Cardiac fibroblast (primary cell): ENCODE measurements around the gene CTNNA1.

Experiments used
- DNase-seq, 2 donors: peaks; one replicate each; pipeline versions ENCODE4 v3.0.0 to v3.0.0-alpha.2; 2010; ENCODE audit warnings: low read depth in 2 of 2
- H3K4me3 ChIP-seq, 2 donors: replicated peaks in 1 of 2; 1 replicate in 1 of 2; 2 replicates in 1 of 2; pipeline ENCODE4 v1.5.1; 2011; ENCODE audit warnings: low read depth in 2 of 2, low read length in 2 of 2, mild to moderate bottlenecking in 2 of 2, moderate library complexity in 1 of 2
- TF ChIP-seq, protein P1 (sequence below): IDR thresholded peaks from one replicate; pipeline ENCODE4 v1.5.1; 2011; ENCODE audit warnings: low read depth, mild to moderate bottlenecking, low read length, inconsistent platforms

Gene CTNNA1

DNA sequence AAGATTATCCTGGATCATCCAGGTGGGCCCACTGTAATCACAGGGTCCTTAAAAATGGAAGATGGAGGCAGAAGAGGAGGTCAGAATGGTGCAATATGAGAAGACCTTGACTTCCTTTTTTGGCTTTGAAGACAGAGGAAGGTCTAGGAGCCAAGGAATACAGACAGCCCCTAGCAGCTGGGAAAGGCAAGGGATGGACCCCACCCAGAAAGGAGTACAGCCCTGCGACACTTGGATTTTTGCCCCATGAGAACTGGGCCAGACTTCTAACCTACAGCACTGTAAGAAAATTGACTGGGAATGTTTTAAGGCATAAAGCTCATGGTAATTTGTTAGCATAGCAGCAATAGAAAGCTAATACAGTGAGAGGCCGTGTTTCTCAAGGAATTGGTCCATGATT is 188.8 kb downstream of the CTNNA1 start:
- TF ChIP-seq, protein P1, sequence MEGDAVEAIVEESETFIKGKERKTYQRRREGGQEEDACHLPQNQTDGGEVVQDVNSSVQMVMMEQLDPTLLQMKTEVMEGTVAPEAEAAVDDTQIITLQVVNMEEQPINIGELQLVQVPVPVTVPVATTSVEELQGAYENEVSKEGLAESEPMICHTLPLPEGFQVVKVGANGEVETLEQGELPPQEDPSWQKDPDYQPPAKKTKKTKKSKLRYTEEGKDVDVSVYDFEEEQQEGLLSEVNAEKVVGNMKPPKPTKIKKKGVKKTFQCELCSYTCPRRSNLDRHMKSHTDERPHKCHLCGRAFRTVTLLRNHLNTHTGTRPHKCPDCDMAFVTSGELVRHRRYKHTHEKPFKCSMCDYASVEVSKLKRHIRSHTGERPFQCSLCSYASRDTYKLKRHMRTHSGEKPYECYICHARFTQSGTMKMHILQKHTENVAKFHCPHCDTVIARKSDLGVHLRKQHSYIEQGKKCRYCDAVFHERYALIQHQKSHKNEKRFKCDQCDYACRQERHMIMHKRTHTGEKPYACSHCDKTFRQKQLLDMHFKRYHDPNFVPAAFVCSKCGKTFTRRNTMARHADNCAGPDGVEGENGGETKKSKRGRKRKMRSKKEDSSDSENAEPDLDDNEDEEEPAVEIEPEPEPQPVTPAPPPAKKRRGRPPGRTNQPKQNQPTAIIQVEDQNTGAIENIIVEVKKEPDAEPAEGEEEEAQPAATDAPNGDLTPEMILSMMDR: no peak
- DNase-seq: no peak
- H3K4me3 ChIP-seq: no peak overlapping the region

DNA sequence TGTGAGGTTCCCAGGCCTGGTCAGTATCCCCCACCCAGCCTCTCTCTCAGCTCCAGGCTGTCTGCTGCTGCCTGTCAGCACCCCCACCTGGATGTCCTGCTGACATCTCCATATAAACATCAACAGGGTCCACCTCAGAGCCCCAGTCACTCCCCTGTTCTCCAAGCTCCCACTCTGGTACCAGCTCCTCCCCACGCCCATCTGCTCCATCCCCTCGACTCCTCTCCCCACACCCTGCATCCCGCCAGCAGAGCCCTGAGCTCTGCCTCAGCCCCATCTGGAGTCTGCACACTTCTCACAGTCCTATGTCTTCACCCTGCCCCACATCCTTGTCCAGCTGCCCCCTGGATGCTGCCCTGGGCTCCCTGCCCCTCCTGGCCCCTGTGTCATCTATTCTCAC is 189.6 kb downstream of the CTNNA1 start:
- TF ChIP-seq, protein P1: no peak
- no peak for DNase-seq
- no peak overlapping the region for H3K4me3 ChIP-seq

DNA sequence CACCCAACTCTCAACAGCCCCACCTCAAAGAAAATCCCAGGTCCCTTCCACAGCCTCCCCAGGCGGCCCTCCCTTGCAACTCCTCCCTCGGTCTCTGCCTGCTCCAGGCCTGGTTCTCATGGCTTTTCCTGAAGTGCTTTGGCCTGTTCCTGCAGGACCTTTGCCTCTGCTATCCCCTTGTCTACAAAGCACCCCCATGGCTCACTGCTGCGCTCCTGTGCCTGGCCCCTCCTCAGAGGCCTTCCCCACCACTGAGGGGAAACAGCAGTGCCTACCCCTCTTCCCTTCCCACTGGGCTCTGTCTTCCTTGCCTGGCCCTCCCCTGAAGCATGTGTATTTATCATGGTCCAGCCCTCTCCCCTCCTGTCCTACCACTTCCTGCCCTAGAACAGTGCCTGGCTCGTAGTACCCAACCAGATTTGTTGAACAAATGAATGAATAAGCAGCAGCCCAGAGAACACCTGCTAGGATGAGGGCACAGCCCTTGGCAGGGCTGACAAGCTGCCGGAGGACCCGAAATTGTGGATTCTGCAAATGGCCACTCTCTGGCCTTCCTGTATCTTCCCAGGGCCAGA is 190.5 kb downstream of the CTNNA1 start:
- H3K4me3 ChIP-seq: no peak overlapping the region
- DNase-seq: no peak
- TF ChIP-seq, protein P1: no peak

DNA sequence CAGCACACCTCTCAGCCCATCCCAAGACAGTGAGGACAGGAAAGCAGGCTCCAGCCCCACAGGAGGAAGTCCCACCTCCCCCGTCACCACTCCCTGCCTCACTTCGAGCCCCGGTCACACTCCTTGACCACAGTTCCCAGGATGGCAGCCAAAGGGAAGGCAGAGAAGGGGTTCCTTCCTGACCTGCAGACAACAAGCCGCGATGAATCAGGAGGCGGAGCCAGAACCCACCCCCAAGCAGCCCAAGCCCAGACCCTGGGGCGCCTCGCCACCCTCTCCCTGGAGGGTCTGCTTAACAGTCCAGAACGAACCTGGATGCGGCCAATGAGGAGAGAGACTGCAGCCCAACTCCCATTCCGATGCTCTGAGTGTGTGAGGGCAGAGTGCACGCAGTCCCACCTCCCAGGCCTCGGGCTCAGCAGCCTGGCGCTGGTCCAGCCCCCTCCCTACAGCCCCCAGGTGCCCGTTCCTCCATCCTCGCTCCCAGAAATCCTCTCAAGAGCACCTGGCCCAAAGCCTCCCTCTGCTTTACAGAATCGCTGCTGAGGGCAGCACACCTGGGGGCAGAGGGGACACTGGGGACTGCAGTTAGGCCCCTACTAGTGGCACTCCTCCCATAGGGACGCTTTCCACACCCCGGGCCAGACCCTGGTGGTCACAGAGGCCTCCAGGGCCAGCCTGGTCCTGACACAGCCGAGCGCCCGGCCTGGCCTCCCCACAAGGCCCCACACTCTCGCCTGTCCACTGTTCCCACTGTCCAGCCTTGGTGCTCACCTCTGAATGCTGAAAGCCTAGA is 191.5 kb downstream of the CTNNA1 start:
- DNase-seq: no peak
- TF ChIP-seq, protein P1: no peak
- no peak overlapping the region for H3K4me3 ChIP-seq

DNA sequence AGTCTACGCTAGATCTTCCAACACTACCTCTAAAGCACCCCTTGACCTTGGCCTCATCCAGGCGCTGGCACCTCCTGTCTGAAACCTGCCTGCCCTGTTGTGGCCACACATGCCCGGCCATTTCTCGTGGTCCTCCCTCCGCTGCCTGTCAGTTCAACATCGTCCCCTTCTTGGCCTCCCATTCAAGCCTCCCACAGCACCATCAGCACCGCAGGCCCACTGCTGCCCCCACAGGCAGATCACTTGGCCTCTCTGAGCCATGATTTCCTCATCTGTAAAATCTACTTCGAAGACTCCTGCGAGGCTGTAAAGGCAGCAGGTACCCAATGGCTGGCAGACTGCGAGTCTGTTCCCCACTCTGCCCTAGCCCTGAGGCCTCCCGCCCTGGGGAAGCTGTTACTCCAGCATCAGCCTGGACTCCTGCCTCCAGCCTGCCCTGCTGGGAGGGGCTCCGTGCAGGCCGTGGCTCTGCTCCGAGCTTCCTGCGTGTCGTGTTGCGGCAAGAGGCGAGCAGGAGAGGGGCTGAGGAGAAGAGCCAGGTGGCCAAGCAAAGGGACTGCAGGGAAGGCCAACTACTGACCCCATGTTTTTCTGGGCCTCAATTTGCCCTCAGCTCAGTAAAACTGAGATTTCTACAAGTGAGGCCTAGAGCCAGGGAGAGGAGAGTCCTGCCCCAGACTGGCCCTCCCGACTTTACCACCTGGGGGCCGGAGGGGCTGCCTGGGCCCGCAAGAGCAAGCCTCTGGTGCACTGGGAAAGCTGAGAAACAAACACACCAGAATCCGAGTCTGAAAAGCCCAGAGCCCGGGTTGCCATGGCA is 192.4 kb downstream of the CTNNA1 start:
- TF ChIP-seq, protein P1: peak; percentile 9
- H3K4me3 ChIP-seq: no peak overlapping the region
- no peak for DNase-seq

DNA sequence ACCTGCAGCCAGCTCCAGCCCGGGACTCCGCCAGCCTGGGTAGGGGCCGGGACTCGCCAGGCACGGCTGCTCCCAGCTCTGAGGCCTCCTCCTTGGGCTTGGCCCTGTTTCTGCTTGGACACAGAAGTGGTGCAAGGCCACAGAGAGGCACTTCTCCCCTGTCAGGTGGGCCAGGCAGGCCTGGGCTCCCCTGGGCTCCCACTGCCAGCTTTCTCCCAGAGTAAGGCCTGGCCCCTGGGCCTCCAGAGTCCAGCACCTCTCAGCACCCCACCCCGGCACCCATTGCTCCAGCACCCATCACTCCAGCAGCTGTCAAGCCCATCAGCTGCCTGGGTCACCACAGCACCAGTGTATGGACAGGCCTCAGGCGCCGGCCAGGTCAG is 193.0 kb downstream of the CTNNA1 start:
- H3K4me3 ChIP-seq: no peak overlapping the region
- DNase-seq: no peak
- TF ChIP-seq, protein P1: no peak
